Neural crest cell (in vitro differentiated cells): ENCODE results near the gene KCNJ3. TPM values are rescaled to one million over a fixed set of nuclear protein-coding genes. Genes with fewer than 3 reads are reported as not detected.

Source experiments
- DNase-seq: peaks from one replicate; pipeline ENCODE4 v3.0.0; 2021; ENCODE audit warnings: low read depth, mixed read lengths, low spot score
- H3K27ac Mint-ChIP-seq: one replicate; pipeline ENCODE4 v1.8.0; 2021; ENCODE audit warnings: mild to moderate bottlenecking, mixed read lengths; ENCODE audit not compliant: unreplicated experiment
- H3K27me3 Mint-ChIP-seq: 2 replicates; pipeline ENCODE4 v1.8.0; 2021; ENCODE audit warnings: low read depth, mild to moderate bottlenecking, mixed read lengths
- H3K36me3 Mint-ChIP-seq: 2 replicates; pipeline ENCODE4 v1.8.0; 2021; ENCODE audit warnings: low read depth, mild to moderate bottlenecking, mixed read lengths
- H3K4me1 Mint-ChIP-seq: 2 replicates; pipeline ENCODE4 v1.8.0; 2021; ENCODE audit warnings: mixed read lengths
- H3K4me3 Mint-ChIP-seq: one replicate; pipeline ENCODE4 v1.8.0; 2021; ENCODE audit warnings: mild to moderate bottlenecking, mixed read lengths
- H3K9me3 Mint-ChIP-seq: 2 replicates; pipeline ENCODE4 v1.8.0; 2021; ENCODE audit warnings: mixed read lengths
- CTCF ChIP-seq: fragments of 200-600 bp; sonication (generic); conservative IDR thresholded peaks from 2 replicates; pipeline ENCODE4 v1.5.0; 2021; ENCODE audit warnings: antibody characterized with exemption, mild to moderate bottlenecking
- total RNA-seq: library from RNA; stranded (reverse); gene quantifications from 2 replicates; pipeline ENCODE4 v1.2.1, GENCODE V29; 2021

KCNJ3 gene
- total RNA-seq, 1 donor from 2014 or later: 0.05 TPM

GRCh38 chr2:154898269-154898668, 199.8 kb downstream of the KCNJ3 start:
- no peak for DNase-seq
- H3K4me1 Mint-ChIP-seq: no peaks in the 10 kb centered on the region
- H3K27ac Mint-ChIP-seq: no peak overlapping the region
- peaks cover 3% of the 10 kb centered on the region for H3K9me3 Mint-ChIP-seq
- no peak for TF ChIP-seq CTCF
- no peak overlapping the region for H3K4me3 Mint-ChIP-seq
- H3K36me3 Mint-ChIP-seq: no peaks in the 10 kb centered on the region
- peaks cover 11% of the 10 kb centered on the region for H3K27me3 Mint-ChIP-seq

GRCh38 chr2:154901063-154901462, 202.6 kb downstream of the KCNJ3 start:
- no peak for TF ChIP-seq CTCF
- Mint-ChIP-seq H3K4me1 (no peaks in the 10 kb centered on the region), H3K36me3 (no peaks in the 10 kb centered on the region), H3K9me3 (no peaks in the 10 kb centered on the region), H3K4me3 (no peak overlapping the region), H3K27me3 (peaks cover 11% of the 10 kb centered on the region), H3K27ac (no peak overlapping the region)
- DNase-seq: no peak
